ENCODE results near the gene MSL2.
"Not testable (repeated sequence)": the region's sequence is repeated elsewhere in the genome, so short reads cannot be mapped to it uniquely, and the experiment has no call there.

The MSL2 gene

GRCh38 chr3:136196064-136196400 is at the start of gene MSL2:
Gene MSL2, minus strand, starts transcription at chr3:136196335. Its CDS starts 1,222 bp downstream, at chr3:136195113.
- DNase-seq (ENCODE audit: low read depth) = no peak

DNA sequence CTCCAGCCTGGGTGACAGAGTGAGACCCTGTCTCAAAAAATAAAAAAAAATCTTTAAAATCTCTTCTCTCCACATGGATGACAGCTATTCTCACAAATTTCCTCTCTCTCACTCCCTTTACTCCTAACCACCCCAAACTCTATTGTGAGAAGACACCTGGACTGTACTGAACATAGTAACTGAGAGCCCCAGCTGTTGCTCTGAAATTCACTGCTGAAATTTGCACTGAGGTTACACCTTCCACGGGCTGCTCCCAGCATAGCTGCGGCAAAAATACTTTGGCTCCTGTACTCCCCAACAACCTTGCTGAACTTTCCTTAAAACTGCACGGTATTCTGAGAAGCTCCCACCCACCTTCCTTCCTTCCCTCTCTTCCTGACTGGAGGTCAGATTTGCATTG is 49.6 kb upstream of the MSL2 start:
- DNase-seq (ENCODE audit: low read depth) = no peak

DNA sequence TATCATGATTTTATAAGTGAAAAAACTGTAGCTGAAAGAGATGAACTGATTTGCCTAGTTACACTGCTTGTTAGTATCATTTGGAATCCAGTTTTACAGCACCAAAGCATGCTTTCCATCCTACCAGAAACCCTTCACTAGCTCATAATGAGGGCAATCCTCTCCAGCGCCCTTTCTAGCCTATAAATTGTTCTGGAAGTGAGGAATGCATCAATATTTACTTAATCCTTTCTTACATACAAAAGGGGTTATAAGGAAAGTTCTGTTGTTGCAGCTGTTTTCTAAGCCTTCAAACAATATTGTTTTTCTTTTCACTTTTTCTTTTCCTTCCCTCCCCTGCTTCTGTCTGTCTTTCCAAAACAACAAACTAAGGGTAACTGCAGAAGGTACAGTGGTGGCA is 43.0 kb upstream of the MSL2 start:
- peak; percentile 28 for DNase-seq (ENCODE audit: low read depth)

DNA sequence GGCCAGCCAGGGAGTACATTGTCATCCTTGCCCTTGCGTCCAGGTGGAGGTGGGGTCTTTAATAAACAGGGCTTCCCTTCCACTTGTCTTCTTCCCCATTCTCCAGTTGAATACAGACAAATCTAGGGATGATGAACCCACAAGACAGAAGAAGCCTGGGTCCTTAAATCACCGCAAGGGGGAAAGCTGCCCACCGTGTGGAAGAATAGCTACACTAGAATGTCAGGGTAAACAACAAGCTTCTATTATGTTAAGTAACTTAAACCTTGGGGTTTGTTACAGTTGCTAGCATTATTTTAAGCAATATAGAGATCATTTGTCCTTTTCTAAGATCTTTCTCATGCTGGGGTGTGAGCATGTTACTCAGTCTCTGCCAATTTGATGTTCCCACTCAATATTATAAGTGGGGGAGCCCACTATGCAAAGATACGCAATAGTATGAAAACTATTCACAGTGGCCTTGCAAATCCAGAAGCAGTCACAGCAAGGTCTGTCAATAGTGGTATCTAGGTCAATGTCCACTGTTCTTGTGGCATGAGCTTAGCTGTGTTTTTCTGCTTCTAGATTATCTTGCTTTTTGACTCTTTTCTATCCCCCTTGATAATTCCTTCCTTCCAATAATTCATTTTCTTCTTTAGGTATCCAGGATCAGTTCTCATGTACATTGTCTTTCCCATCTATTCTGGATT is 42.0 kb upstream of the MSL2 start:
- DNase-seq (ENCODE audit: low read depth) = no peak

GRCh38 chr3:136237103-136237502 is 41.0 kb upstream of the MSL2 start:
- no peak for DNase-seq (ENCODE audit: low read depth)

- no peak for DNase-seq (ENCODE audit: low read depth)
These were observed 40.0 kb upstream of the MSL2 start for GRCh38 chr3:136236109-136236508.

DNA sequence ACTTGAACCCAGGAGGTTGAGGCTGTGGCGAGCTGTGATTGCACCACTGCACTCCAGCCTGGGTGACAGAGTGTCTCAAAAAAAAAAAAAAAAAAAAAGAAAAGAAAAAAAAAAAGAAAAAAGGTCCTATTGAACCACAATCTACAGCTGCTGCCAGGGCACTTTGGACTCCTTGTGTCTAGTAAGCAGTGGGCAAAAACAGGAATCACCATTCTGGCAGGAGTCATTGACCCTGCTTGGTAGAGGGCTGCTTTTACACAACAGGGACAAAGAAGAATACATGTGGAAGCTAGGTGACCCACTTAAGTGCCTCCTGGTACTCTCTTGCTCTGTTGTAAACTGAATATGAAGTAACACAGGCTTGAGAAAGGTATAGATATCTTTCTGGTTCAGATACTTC is 39.4 kb upstream of the MSL2 start:
- no peak for DNase-seq (ENCODE audit: low read depth)

DNA sequence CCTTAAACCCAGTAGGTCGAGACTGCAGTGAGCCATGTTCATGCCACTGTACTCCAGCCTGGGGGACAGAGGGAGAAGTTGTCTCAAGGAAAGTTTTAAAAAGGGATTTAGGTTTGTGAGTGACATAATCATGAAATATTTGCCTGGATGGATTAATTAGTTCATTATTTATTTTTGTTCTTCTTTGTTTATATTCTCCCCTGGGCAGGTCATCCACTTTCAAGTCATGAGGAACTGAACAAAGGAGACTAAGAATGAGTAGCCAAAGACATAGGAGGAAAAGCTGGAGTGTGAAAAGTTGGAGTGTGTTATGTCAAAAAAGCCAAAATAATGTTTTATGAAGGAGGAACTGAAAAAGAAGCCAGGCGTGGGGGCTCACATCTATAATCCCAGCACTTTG is 36.3 kb upstream of the MSL2 start:
- no peak for DNase-seq (ENCODE audit: low read depth)

DNA sequence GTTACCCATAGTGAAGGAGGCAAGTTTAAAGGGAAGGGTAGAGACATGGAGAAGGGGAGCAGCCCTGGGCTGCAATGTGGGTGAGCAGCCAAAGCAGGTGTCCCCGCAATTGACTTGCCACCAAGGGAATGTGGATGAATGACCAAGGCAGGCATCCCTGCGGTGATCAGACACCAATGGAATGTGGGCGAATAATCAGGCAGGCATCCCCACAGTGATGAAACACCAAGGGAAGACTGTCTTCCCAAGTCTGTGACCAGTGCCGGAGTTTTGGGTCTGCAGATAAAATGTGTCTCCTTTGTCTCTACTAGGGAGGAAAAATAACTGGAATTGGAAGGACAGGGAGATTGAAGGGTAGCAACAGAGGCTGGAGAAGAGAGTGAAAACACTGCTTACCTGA is 26.6 kb upstream of the MSL2 start:
- DNase-seq (ENCODE audit: low read depth) = peak; percentile 63

DNA sequence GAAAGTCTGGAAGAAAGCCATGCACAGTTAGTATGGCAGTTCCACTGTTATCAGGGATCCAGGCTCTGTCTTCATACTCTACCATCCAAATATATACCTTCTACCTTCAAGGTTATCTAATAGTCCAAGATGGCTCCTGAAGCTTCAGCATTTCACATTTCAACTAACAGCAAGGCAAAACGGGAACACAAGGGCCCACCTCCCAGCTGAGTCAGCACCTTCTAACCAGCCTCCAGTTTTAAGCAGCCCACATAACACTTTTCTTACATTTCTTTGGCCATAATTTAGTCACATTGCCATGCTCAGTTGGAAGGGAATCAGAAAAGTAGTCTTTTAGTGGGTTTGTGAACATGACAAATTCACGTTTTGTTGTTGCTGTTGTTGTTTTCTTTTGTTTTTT is 15.4 kb upstream of the MSL2 start:
- no peak for DNase-seq (ENCODE audit: low read depth)

DNA sequence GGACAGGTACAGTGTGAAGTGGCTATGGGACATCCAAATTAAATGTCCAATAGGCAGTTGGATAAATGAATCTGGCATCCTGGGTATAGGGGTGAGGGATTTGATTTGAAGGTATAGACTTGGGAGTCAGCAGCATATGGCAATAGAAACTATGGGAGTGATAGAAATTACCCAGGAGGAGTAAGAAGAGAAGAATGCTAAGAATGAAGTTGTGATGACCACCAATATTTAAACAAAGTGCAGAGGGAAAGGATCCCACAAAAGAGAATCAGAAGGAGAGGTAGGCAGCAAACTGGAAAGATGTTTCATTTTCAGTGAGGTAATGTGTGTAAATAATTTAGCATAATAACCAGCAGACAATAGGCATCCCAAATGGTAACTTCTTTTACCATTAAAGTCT is 13.8 kb upstream of the MSL2 start:
- DNase-seq (ENCODE audit: low read depth) = peak; percentile 76

- peak; percentile 35 for DNase-seq (ENCODE audit: low read depth)
These were observed 11.5 kb upstream of the MSL2 start for GRCh38 chr3:136207489-136208115.

- peak; percentile 57 for DNase-seq (ENCODE audit: low read depth)
These were observed 3.1 kb upstream of the MSL2 start for GRCh38 chr3:136199219-136199618.

DNA sequence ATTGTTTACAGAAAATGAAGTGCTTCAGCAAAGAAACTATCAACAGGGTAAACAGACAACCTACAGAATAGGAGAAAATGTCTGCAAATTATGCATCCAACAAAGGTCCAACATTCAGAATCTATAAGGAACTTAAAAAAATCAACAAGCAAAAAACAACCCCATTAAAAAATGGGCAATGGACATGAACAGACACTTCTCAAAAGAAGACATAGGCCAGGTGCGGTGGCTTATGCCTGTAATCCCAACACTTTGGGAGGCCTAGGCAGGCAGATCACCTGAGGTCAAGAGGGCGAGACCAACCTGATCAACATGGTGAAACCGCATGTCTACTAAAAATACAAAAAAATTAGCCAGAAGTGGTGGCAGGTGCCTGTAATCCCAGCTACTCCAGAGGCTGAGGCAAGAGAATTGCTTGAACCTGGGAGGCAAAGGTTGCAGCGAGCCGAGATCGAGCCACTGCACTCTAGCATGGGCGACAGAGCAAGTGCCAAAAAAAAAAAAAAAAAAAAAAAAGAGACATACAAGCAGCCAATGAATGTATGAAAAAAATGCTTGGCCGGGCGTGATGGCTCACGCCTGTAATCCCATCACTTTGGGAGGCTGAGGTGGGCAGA is 2.4 kb upstream of the MSL2 start:
- DNase-seq (ENCODE audit: low read depth) = not testable (repeated sequence)

- DNase-seq (ENCODE audit: low read depth) = no peak
These were observed 1.1 kb upstream of the MSL2 start for GRCh38 chr3:136197159-136197793.

DNA sequence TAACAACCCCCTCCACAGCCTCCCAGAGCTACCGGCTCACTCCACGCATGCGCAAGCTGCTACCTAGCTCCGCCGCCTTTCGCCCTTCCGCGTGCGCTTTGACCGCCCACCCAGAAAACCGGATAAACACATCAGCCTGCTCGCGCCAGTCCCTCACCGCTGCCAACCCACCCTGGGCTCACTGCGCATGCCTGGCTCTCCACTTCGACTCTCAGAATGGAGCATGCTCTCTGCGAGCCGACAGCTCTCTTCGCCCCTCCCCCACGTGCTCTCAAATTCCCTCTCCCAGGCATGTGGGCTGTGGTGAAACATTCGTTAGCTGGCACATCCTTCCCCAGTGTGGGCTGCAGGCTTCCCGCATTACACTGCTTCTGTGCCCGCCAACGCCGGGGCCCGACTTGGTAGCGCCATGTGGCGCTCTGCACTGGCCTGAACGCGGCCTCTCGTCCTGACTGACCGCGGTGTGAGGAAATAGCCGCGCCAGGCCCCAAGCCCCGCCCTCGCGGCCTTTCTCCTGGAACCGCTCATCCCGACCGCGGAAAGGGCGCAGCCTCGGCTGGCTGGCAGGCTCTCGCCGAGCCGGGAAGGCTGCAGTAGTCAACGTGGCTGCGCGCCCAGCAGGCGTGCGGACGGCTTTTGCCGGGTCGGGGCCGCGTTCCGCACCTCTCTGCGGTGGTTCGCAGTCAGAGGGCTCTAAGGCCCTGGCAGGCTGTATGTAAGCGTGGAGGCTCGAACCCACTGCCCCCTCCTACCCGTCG is 445 bp upstream of the MSL2 start:
- peak; percentile 100 for DNase-seq (ENCODE audit: low read depth)

- DNase-seq (ENCODE audit: low read depth) = peak; percentile 81
These were observed 674 bp downstream of the MSL2 start for GRCh38 chr3:136195258-136196063.

- peak; percentile 44 for DNase-seq (ENCODE audit: low read depth)
These were observed 1.5 kb downstream of the MSL2 start for GRCh38 chr3:136194409-136195257.

GRCh38 chr3:136193278-136194054 is 2.7 kb downstream of the MSL2 start:
- DNase-seq (ENCODE audit: low read depth) = peak; percentile 45

DNA sequence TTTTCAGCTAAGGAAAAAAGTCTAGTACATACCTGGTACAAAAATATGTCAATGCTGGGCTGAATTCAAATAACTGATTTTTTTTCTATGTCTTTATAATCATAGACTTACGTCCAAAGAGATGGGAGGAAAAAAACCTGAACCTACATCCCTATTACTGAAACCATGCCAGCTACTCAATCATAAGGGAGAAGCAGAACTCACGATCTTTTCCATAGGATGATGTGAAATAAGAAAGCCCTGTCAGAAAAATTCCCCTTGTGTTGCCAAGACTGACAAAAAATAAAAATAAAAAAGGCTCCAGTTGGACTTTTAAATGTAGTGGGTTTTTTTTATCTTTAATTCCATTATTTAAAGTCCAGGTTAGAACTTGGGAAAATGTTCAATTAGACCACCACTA is 3.3 kb downstream of the MSL2 start:
- DNase-seq (ENCODE audit: low read depth) = no peak

Measured in EH (cell line).